GM18951 (cell line): ENCODE results near the gene DNAI1.

ENCODE experiments used
- POLR2A ChIP-seq: IDR thresholded peaks from 4 replicates; pipeline ENCODE4 v1.6.1; 2011; ENCODE audit warnings: mild to moderate bottlenecking; ENCODE audit not compliant: insufficient read length, insufficient read depth; ENCODE audit errors: extremely low read depth
- in situ Hi-C: fragments of 300-500 bp; cut with MboI; formaldehyde crosslinking; loops from one replicate; pipeline ENCODE4 v1.12.0; 2022; ENCODE audit warnings: low sequenced_read_pairs, mixed read lengths, inconsistent platforms; ENCODE audit not compliant: unreplicated experiment

DNAI1 gene

GRCh38 chr9:34458013-34458958 is at the start of gene DNAI1, which contains the start of gene FAM219A:
TSS of gene DNAI1 (plus strand) at chr9:34458805. CDS start at chr9:34459006, 201 bp downstream.
TSS of gene FAM219A (minus strand) at chr9:34458570. CDS start at chr9:34458263, 307 bp downstream.
- in situ Hi-C loops, result no loop called here
- TF ChIP-seq POLR2A, result peak; percentile 69

- in situ Hi-C loops, result no loop called here
- TF ChIP-seq POLR2A, result no peak
Measured at GRCh38 chr9:34409154-34409553, 49.5 kb upstream of the DNAI1 start.

- TF ChIP-seq POLR2A, result no peak
- in situ Hi-C loops, result no loop called here
Measured at GRCh38 chr9:34412336-34412735, 46.3 kb upstream of the DNAI1 start.

- no peak for TF ChIP-seq POLR2A
- in situ Hi-C loops, result no loop called here
Measured at GRCh38 chr9:34413231-34413852, 45.3 kb upstream of the DNAI1 start.

GRCh38 chr9:34417734-34418133 is 40.9 kb upstream of the DNAI1 start:
- in situ Hi-C loops, result no loop called here
- no peak for TF ChIP-seq POLR2A

GRCh38 chr9:34419716-34420504 is 38.7 kb upstream of the DNAI1 start:
- no peak for TF ChIP-seq POLR2A

GRCh38 chr9:34426347-34427074 is 32.1 kb upstream of the DNAI1 start:
- in situ Hi-C loops, result no loop called here
- TF ChIP-seq POLR2A, result no peak

More at GRCh38 chr9:34419716-34420504, 38.7 kb upstream of the DNAI1 start:
- in situ Hi-C loops, result no loop called here

- in situ Hi-C loops, result no loop called here
- no peak for TF ChIP-seq POLR2A
Measured at GRCh38 chr9:34428325-34428958, 30.2 kb upstream of the DNAI1 start.

- in situ Hi-C loops, result loop anchor here (10.0 kb wide), 1 partner anchor 164 kb away; no protein-coding TSS in a partner anchor
- no peak for TF ChIP-seq POLR2A
Measured at GRCh38 chr9:34430843-34431437, 27.7 kb upstream of the DNAI1 start.

GRCh38 chr9:34431667-34432066 is 26.9 kb upstream of the DNAI1 start:
- in situ Hi-C loops, result loop anchor here (10.0 kb wide), 1 partner anchor 163 kb away; no protein-coding TSS in a partner anchor
- TF ChIP-seq POLR2A, result no peak
